Measurements from ENCODE around the gene NRF1.
A peak's percentile ranks its signal among the peaks of the same experiment; 100 is the strongest.
"Not testable (repeated sequence)": the region's sequence is repeated elsewhere in the genome, so short reads cannot be mapped to it uniquely, and the experiment has no call there.

NRF1 gene

DNA sequence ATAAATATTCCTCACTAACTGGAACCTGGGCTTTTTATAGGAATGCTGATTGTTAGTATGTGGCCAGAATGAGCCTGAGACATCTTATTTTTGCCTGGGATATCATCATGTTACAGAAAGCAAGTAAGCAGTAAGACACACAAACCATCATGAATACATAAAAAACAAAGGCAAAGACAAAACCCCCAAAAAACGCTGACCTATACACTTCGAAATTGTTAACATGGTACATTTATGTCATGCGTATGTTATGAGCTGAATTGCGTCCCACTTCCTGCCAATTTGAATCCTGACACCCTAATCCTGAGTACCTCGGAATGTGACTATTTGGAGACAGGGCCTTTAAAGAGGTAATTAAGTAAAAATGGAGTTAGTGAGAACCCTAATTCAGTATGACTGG lies 12.3 kb upstream of the NRF1 start:
- TF ChIP-seq, protein P1, sequence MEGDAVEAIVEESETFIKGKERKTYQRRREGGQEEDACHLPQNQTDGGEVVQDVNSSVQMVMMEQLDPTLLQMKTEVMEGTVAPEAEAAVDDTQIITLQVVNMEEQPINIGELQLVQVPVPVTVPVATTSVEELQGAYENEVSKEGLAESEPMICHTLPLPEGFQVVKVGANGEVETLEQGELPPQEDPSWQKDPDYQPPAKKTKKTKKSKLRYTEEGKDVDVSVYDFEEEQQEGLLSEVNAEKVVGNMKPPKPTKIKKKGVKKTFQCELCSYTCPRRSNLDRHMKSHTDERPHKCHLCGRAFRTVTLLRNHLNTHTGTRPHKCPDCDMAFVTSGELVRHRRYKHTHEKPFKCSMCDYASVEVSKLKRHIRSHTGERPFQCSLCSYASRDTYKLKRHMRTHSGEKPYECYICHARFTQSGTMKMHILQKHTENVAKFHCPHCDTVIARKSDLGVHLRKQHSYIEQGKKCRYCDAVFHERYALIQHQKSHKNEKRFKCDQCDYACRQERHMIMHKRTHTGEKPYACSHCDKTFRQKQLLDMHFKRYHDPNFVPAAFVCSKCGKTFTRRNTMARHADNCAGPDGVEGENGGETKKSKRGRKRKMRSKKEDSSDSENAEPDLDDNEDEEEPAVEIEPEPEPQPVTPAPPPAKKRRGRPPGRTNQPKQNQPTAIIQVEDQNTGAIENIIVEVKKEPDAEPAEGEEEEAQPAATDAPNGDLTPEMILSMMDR (IDR thresholded peaks at IDR 0.05; ENCODE audit: extremely low read depth, missing control alignments): no peak
- DNase-seq (ENCODE audit: low spot score): no peak

DNA sequence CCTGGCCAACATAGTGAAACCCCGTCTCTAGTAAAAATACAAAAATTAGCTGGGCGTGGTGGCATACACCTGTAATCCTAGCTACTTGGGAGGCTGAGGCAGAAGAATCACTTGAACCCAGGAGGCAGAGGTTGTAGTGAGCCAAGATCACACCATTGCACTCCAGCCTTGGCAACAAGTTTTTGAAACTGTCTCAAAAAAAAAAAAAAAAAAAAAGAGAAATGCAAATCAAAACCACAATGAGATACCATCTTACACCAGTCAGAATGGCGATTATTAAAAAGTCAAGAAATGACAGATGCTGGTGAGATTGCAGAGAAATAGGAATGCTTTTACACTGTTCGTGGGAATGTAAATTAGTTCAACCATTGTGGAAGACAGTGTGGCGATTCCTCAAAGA lies 7.9 kb upstream of the NRF1 start:
- not testable (repeated sequence) for DNase-seq (ENCODE audit: low spot score)

DNA sequence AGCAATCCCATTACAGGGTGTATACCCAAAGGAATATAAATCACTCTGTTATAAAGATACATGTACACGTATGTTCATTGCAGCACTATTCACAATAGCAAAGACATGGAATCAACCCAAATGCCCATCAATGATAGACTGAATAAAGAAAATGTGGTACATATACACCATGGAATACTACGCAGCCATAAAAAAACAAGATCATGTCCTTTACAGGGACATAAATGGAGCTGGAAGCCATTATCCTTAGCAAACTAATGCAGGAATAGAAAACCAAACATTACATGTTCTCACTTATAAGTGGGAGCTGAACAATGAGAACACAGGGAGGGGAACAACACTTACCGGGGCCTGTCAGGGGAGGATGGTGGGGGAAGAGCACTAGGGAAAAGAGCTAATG lies 7.5 kb upstream of the NRF1 start:
- not testable (repeated sequence) for DNase-seq (ENCODE audit: low spot score)

DNA sequence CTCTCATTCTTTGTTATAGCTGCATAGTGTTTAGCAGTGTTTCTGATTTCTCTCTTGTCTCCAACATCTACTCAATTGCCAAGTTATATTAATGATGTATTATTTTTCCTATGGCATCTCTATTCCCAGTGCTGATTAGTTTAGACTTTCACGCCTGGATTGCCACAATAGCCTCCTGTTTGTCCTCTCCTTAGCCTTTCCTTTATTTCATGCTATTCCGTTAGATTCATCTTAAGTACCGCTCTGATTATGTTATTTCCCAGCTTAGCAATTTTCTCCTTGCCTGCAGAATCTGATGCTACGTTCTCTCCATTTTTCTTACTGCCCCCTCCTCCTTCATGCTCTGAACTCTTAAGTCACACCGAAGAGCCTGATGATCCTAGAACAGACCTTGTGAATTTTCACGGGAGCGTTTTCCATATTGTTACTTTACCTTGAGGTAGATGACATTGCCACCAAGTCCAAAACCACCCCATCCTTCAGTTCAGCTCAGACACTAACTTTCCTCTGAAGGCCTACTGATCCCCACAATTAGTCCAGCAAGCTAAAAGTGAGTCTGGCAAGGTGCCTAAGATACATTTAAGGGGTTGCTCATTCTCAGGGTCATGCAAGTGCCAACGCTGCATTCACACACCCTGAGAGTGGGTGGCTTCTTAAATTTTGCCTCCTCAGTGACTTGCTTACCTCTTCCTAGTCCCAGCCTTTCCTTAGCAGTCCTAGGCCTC lies 6.6 kb upstream of the NRF1 start:
- TF ChIP-seq, protein P1 (IDR thresholded peaks at IDR 0.05; ENCODE audit: extremely low read depth, missing control alignments): no peak

DNA sequence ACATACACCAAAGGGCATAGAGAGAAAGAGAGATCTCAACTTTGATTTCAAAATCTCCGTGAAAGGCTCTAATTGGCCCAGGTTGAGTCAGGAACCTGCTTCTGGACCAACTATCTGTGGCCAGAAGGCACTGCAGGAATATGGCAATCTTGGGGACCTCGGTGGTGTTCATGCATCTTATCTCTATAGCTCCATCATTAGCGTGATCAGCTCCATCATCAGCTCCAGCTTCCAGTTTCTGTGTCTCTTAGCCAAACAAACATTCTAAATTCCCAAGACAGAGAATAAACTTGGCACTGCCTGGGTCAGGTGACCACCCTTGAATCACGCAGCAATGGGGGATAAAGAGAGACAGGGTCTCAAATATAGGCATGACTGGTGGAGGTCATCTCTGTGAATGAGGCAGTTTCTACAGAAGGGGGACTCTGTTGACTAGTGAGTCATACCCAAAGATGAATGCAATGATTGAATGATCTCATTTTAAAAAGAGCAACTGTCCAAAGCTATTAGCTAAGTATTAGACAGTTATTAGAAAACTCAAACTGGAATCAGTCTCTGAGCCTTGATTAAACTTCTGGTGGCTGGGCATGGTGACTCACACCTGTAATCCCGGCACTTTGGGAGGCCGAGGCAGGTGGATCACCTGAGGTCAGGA lies 5.4 kb upstream of the NRF1 start:
- peak; percentile 34 for DNase-seq (ENCODE audit: low spot score)
- TF ChIP-seq, protein P1 (IDR thresholded peaks at IDR 0.05; ENCODE audit: extremely low read depth, missing control alignments): no peak

More for the DNA sequence above, 6.6 kb upstream of the NRF1 start:
- DNase-seq (ENCODE audit: low spot score): no peak

DNA sequence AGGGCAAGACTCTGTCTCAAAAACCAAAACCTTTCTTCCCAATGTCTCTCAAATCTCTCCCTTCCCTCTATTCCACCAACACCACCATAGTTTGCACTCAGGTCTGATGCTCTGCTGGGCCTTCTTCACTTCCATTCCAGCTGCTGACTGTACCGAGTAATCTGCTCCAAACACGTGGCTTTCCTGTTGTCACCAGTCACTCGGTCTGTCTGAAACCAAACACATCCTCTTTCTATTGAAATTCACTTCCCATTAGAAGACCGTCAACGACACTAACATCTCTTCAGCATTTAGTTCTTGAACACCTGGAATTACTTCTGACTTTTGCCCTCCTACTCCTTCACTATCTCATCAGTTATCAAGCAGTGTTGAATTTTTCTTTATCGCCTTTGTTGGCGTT lies 4.7 kb upstream of the NRF1 start:
- DNase-seq (ENCODE audit: low spot score): no peak
- TF ChIP-seq, protein P1 (IDR thresholded peaks at IDR 0.05; ENCODE audit: extremely low read depth, missing control alignments): no peak

DNA sequence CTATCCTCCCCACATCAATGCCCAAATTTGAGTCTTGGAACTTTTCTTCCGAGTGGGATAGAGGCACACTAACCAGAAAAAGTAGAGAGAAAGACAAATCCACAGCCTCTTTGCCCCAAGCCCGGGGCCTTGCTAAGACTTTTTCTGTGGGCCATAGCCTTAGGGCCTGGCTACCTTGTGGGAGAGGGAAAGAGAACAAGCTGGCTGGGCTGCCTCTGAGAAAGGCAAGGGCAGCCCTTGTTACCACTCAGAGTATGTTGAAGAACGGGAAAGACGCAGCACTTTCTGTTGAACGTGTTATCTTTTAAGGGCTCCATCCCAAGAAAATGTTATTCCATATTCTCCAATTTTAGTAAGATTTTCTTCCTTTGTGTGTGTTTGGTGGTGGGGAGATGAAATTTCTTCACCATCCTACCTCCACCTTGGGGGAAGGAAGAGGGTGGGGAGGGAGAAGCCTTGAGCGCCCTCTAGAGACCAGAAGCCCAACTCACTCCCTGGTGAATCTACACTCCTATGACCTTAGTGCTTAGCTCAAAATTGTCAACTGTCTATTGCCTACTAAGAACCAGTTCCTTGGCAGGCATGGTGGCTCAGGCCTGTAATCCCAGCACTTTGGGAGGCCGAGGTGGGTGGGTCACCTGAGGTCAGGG lies 3.9 kb upstream of the NRF1 start:
- peak; percentile 54 for DNase-seq (ENCODE audit: low spot score)

DNA sequence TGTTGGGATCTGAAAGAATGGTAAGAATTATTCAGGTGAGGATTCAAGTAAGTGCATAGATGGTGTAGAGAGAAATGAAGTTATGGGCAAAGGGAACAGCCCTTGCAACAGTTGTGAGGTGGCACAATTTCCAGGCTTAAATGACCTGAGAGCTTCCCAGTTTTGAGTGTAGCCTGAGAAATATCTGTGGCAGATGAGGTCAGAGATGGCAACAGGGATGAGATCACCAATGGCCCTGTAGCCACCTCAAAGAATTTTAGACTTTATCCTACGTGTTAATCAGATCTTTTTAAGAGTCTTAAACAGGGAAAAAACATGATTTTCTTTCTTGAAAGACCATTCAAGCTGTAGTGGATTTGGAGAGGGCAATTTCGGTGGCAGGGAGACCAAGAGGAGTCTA lies 1.9 kb upstream of the NRF1 start:
- TF ChIP-seq, protein P1 (IDR thresholded peaks at IDR 0.05; ENCODE audit: extremely low read depth, missing control alignments): no peak
- no peak for DNase-seq (ENCODE audit: low spot score)

More for the DNA sequence above, 3.9 kb upstream of the NRF1 start:
- TF ChIP-seq, protein P1 (IDR thresholded peaks at IDR 0.05; ENCODE audit: extremely low read depth, missing control alignments): peak; percentile 41
